Panc1 (cell line): ENCODE measurements around the gene SGMS1.

Source experiments
- CTCF ChIP-seq: fragments of 450-650 bp; IDR thresholded peaks from 2 replicates; pipeline ENCODE4 v1.5.1; 2017; ENCODE audit warnings: mild to moderate bottlenecking
- POLR2AphosphoS5 ChIP-seq: IDR thresholded peaks from 2 replicates; pipeline ENCODE4 v1.6.1; 2012; ENCODE audit warnings: mild to moderate bottlenecking, low read depth, low read length, moderate library complexity
- TCF7L2 ChIP-seq: IDR thresholded peaks from 2 replicates; pipeline ENCODE4 v1.6.1; 2011; ENCODE audit warnings: mild to moderate bottlenecking, low read depth, low read length, inconsistent platforms

GRCh38 chr10:50392426-50392825, 231.3 kb downstream of the SGMS1 start:
- TF ChIP-seq CTCF (no peak), POLR2AphosphoS5 (no peak), TCF7L2 (no peak)
